Stimulated activated CD4-positive, alpha-beta T cell treated with anti-CD3 and anti-CD28 coated beads, Interleukin-2, amount 100 ng/mL, for 48 hours (primary cell): ENCODE measurements around the gene PLIN3.
"Not testable (repeated sequence)": the region's sequence is repeated elsewhere in the genome, so short reads cannot be mapped to it uniquely, and the experiment has no call there.

Source experiments
- DNase-seq, 2 donors: peaks; one replicate each; pipeline ENCODE4 v3.0.0-alpha.2; 2020

PLIN3 gene

GRCh38 chr19:4845975-4846374, 21.5 kb downstream of the PLIN3 start:
- not testable (repeated sequence) for DNase-seq

GRCh38 chr19:4844348-4845179, 22.9 kb downstream of the PLIN3 start:
- no peak for DNase-seq

GRCh38 chr19:4843647-4843965, 23.9 kb downstream of the PLIN3 start:
- no peak for DNase-seq

DNA sequence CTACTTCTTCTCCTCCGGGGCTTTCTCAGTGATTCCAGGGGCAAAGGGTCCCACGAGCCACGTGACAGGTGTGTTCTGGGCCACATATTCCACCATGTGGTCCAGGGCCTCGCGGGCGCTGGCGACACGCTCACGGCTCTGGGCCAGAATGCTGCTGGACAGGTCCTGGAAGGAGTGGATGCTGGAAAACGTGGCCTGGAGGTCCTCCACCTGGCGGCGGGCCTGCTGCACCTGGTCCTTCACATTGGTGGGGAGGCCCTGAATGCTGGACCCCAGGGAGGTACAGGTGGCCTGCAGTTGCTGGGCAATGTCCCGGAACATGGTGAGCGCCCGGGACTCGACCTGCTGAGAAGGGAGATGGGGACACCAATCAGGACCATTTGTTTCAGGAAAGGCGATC, 28.3 kb downstream of the PLIN3 start:
- DNase-seq: no peak

DNA sequence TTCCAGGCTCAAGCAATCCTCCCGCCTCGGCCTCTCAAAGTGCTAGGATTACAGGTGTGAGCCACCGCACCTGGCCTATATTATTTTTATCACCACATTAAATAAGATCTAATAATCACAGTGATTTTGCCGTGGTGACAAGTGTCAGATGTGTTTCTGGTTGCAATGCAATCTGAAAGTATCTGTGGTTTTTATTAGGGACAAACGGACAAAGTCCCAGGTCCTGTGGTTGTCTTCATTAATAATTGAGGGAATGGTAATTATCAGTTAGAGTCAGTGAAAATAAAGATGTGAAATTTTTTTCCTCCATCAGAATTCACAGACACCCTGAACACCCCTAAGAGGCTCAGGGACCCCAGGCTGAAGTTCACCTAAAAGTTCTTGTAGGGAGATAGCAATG, 34.7 kb downstream of the PLIN3 start:
- no peak for DNase-seq

GRCh38 chr19:4831979-4832340, 35.5 kb downstream of the PLIN3 start:
- DNase-seq: not testable (repeated sequence)

GRCh38 chr19:4831304-4831978, 36.0 kb downstream of the PLIN3 start, which contains the start of gene TICAM1:
TICAM1 (minus strand) TSS chr19:4831712; CDS start chr19:4818377, 13,335 bp downstream.
- DNase-seq: peak; percentile 64 to 69

DNA sequence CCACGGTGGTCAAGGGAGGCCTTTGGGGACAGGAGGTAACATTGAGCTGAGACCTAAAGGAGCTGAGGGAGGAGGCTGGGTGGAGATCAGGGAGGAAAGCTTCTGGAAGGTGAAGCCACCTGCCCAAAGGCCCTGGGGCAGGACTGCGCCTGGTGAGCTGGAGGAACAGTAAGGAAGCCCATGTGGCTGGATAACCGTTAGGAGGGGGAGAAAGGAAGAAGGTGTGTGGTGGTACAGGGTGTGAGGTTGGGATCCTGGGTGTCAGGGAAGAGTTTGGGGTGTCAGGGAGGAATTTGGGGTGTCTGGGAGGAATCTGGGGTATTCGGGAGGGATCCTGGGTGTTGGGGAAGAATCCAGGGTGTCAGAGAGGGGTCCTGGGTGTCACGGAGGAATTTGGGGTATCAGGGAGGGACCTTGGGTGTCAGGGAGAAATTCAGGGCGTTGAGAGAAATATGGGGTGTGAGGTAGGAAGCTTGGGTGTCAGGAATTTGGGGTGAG, 36.6 kb downstream of the PLIN3 start:
- DNase-seq: no peak

- DNase-seq: no peak
Measured at GRCh38 chr19:4830332-4830731, 37.1 kb downstream of the PLIN3 start.

DNA sequence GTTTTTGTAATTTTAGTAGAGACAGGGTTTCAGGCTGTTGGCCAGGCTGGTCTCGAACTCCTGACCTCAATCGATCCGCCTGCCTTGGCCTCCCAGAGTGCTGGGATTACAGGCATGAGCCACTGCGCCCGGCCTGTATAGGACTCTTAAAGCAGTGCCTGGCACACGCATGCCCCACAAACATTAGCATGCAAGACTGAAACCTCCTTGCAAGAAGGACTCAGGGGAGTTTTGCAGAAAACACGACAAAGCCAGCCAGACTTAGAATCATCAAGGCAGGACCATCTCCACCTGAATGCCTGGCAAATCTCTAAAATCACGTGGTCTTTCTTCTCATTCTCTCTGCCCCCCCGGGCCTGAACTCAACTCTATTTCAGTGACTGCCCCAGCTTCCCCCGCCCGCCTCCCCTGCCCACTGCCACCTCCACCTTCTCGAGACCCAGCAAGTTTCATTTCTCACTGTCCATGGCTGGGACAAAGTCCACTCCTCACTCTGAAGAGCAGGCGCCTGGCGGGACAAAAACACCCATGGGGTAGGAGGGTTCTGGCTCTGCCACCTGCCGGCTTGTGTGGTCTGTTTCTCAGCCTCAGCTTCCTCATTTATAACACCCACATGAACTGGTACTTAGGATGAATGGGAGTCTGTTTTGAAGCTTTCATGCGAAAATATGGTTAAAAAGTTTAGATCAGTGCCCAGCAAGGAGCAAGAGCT, 38.3 kb downstream of the PLIN3 start:
- DNase-seq: no peak

DNA sequence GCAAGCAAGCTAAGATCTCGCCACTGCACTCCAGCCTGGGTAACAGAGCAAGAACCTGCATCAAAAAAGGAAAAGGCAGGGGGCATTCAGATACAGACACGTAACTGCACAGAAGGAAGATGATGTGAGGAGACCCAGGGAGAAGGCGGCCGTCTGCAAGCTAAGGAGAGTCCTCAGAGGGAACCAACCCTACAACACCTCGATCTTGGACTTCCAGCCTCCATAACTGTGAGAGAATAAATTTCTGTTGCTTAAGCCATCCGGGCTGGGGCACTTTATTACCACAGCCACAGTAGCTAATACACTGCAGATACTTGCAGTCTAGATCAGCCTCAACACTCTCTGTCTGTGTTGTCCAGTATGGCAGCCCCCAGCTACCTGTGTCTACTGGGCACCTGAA, 43.9 kb downstream of the PLIN3 start:
- no peak for DNase-seq

DNA sequence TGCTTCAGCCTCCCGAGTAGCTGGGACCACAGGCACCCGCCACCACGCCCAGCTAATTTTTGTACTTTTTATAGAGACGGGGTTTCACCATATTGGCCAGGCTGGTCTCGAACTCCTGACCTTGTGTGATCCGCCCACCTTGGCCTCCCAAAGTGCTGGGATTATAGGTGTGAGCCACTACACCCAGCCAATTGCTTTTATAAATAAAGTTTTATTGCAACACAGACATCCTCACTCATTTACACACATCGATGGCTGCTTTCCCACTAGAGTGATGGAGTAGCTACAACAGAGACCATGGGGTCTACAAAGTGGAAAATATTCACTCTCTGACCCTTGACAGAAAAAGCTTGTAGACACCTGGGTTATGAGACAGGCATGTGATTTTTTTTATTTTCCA, 45.1 kb downstream of the PLIN3 start:
- DNase-seq: not testable (repeated sequence)

- DNase-seq: no peak
Measured at GRCh38 chr19:4821265-4821664, 46.2 kb downstream of the PLIN3 start.

DNA sequence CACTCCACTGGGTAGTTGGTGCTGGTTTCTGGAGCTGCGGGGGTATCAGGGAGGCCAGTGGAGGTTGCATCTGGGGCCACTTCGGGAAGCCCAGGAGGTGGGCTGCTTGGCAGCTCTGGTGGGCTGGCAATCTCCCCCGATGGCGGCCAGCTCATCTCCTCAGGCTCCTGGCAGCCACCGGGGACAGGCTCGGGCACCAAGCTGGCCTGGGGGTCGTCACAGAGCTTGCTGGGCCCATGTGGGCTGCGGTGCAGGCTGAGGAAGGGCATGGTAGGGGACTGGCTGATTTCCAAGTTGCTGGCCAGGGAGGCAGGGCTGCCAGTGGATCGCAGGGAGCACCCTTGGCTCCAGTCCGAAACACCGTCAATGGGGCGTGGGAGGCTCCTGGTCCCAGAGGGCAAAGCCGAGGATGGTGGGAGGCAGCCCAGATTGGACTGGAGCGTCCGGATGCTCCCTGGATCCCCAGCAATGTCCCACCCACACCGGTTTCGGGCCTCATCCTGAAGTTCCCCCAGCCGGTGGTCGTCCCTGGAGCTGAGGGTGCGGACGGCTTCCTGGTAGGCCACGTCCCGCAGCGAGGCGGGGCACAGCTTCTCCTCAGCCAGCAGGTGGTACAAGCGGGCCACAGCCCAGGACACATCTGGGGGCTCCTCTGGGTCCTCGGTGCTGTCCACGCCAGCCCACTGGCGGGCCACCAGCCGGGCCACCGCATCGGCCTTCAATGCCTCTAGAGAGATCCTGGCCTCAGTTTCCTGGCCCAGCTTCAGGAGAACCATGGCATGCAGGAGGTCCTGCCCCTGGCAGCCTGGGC, 49.8 kb downstream of the PLIN3 start:
- no peak for DNase-seq

DNA sequence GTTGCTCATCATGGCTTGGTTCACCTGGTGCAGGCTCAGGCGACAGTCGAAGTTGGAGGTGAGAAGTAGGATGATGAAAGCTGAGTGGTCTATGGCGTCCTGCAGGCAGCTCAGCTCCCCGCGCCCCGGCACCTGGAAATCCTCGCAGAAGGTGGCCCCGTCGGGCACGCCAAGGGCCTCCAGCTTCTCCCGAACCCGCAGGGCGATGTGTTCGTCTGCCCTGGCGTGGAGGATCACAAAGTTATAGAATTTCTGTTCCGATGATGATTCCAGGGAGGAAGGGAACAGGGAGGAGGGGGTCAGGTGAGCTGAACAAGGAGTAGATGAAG, 50.6 kb downstream of the PLIN3 start:
- DNase-seq: no peak

DNA sequence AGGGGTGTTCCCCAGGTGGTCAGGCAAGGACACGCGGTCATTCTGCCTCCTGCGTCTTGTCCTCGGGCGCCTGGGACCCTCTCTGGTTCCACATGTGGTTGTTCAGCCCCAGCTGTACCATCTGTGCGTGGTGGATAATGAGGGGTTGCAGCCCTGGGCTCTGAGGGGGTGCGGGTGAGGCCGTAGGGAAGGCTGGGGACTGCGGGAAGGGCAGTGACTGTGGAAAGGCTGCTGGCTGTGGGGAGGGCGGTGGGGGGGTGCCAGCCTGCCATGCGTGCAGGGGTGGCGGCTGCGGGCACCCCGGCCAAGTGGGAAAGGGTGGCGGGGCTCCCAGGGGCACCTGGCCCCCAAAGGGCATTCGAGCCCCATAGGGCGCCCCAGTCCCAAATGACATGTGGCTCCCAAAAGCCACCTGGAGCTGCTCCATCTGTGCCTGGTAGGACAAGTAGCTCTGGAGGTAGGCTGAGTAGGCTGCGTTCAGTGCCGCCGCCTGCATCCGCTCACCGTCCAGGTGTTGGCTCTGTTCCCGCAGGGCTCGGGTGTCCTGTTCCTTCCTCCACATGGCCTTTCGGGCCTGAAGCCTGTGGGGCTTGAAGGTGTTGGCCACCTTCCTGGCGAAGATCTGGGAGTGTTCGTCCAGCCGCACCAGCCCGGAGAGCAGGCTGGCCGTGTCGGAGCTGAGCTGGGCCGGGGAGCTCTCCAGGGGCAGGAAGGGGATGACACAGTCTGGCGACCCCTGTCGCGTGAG, 51.1 kb downstream of the PLIN3 start:
- no peak for DNase-seq

- DNase-seq: peak; percentile 70 to 71
Measured at GRCh38 chr19:4815426-4816201, 51.9 kb downstream of the PLIN3 start.

DNA sequence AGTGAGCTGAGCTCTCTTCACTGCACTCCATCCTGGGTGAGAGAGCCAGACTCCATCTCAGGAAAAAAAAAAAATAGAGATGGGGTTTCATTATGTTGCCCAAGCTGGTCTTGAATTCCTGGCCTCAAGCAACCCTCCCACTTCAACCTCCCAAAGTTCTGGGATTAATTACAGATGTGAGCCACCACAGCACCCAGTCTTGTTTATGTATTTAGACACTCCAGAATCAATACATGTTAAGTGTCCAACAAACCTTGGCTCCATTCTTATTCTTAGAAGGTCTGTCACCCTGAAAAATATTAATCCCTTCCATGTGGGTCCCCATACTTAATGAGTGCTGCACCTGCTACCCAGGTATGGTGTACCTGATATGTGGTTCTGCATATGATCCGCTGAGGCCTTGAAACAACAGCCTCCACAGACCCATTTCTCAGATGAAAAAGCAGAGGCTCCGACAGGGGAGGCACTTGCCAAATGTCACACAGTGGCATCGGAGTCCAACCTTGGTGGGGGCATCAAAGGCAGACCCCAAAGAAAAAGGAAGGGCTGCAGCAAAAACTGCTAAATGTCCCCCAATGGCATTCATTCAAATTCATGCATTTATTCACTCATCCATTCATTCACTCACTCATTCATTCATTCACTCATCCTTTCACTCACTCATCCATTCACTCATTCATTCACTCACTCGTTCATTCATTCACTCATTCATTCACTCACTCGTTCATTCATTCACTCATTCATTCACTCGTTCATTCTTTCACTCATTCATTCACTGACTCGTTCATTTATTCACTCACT, 52.6 kb downstream of the PLIN3 start:
- DNase-seq: no peak

DNA sequence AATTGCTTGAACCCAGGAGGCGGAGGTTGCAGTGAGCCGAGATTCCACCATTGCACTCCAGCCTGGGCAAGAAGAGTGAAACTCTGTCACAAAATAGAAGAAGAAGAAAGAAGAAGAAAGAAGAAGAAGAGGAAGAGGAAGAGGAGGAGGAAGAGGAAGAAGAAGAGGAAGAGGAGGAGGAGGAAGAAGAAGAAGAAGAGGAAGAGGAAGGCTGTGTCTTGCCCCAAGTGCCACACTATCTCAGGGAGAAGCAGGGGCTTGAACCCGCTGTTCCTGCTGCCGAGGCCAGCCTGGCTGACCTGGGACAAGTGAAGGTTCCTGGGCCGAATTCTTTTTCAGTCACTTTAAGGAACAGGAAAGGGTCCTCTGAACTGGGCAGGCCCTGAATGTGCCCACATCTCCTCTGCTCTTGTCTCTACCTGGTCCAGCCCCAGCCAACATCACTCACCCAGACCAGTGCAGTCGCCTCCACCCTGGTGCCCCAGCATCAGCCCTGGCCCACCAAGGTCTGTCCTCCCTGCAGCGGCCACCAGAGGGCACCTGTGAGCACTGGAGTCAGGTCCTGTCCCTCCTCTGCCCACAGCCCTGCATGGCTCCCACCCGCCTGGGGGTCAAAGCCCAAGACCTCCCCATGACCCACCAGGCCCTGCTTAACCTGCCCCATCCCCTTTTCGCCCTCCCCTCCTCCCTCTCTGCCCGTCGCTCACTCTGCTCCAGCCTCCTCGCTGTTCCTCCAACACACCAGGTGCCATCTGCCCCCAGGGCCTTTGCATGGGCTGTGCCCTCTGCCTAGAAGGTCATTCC, 55.9 kb downstream of the PLIN3 start:
- peak; percentile 96 to 97 for DNase-seq

GRCh38 chr19:4807188-4807587, 60.3 kb downstream of the PLIN3 start:
- no peak for DNase-seq
